HepG2 (cell line): ENCODE measurements around the gene CD69. TPM values are rescaled to one million over a fixed set of nuclear protein-coding genes. Genes with fewer than 3 reads are reported as not detected.

ENCODE experiments used
- ATAC-seq: fragments of 200-7000 bp; cut with Tn5 transposase; 3 replicates; pipeline ENCODE4 v1.9.1; 2020; ENCODE audit warnings: mild to moderate bottlenecking, moderate library complexity
- BruUV-seq: library from RNA; stranded (reverse); fragments of 400-500 nt; replicated peaks from 2 replicates; lab custom pipeline; 2021; lab: Mats Ljungman, UMichigan
- CTCF ChIA-PET: fragments of 300-600 bp; formaldehyde crosslinking; extraction: SDS; loops from one replicate; lab custom pipeline; 2021; ENCODE audit warnings: low total read pairs, inconsistent platforms, low intra/inter-chr PET ratio; lab: Yijun Ruan, JAX
- POLR2A ChIA-PET: fragments of 350-600 bp; sonication (Branson Sonifier 250); formaldehyde crosslinking; loops from one replicate; lab custom pipeline; 2020; ENCODE audit warnings: antibody characterized with exemption, inconsistent platforms; lab: Yijun Ruan, JAX
- DNase-seq: peaks from one replicate; pipeline ENCODE4 v3.0.0-alpha.2; 2015; ENCODE audit warnings: low spot score
- FAIRE-seq: peaks from 3 replicates; lab custom pipeline; 2011; peaks lifted over from hg19 to GRCh38; lab: Jason Lieb, UNC
- H2AFZ ChIP-seq: one replicate; pipeline ENCODE4 v1.6.1; 2011; ENCODE audit warnings: low read length, inconsistent platforms
- H3K27ac ChIP-seq: fragments of 300-600 bp; 3 replicates; pipeline ENCODE4 v1.8.0; 2011; ENCODE audit warnings: mixed run types, mild to moderate bottlenecking, mixed read lengths, low read length, inconsistent platforms; ENCODE audit not compliant: insufficient read depth; ENCODE audit errors: extremely low read length
- H3K27me3 ChIP-seq, 2 experiments: fragments of 200-600 bp in 1 of 2; 2 replicates in 1 of 2; 3 replicates in 1 of 2; pipeline versions ENCODE4 v1.6.0 to v1.8.0; 2011; ENCODE audit warnings: low read length in 2 of 2, mild to moderate bottlenecking in 2 of 2, moderate library complexity in 2 of 2, inconsistent platforms in 1 of 2; ENCODE audit not compliant: insufficient read depth in 2 of 2, control insufficient read depth in 1 of 2
- H3K36me3 ChIP-seq, 2 experiments: fragments of 200-600 bp in 1 of 2; replicated peaks in 1 of 2; 2 replicates in 1 of 2; 3 replicates in 1 of 2; pipeline versions ENCODE4 v1.5.1 to v1.8.0; 2011; ENCODE audit warnings: low read length in 2 of 2, inconsistent platforms in 1 of 2; ENCODE audit not compliant: insufficient read depth in 2 of 2, control insufficient read depth in 1 of 2
- H3K4me1 ChIP-seq: 2 replicates; pipeline ENCODE4 v1.5.1; 2012; ENCODE audit warnings: low read length, inconsistent platforms; ENCODE audit not compliant: insufficient read depth
- H3K4me2 ChIP-seq: 2 replicates; pipeline ENCODE4 v1.6.0; 2011; ENCODE audit warnings: low read depth, low read length, inconsistent platforms
- H3K4me3 ChIP-seq, 3 experiments: fragments of 200-600 bp in 1 of 3; sonication (generic), shearing (Covaris generic) in 1 of 3; replicated peaks in 1 of 3; 2 replicates each; pipeline ENCODE4 v1.5.1; 2011 to 2016; ENCODE audit warnings: low read length in 3 of 3, inconsistent platforms in 2 of 3, low read depth in 2 of 3, mild to moderate bottlenecking in 2 of 3, control low read depth in 1 of 3, mixed read lengths in 1 of 3; ENCODE audit not compliant: insufficient read depth in 1 of 3
- H3K79me2 ChIP-seq: one replicate; pipeline ENCODE4 v1.6.1; 2011; ENCODE audit warnings: low read length, inconsistent platforms; ENCODE audit not compliant: insufficient read depth
- H3K9ac ChIP-seq: 2 replicates; pipeline ENCODE4 v1.6.0; 2011; ENCODE audit warnings: mild to moderate bottlenecking, low read depth, low read length, inconsistent platforms; ENCODE audit not compliant: insufficient read depth
- H3K9me3 ChIP-seq: 2 replicates; pipeline ENCODE4 v1.5.1; 2012; ENCODE audit warnings: mild to moderate bottlenecking, low read length
- H4K20me1 ChIP-seq: 2 replicates; pipeline ENCODE4 v1.6.0; 2011; ENCODE audit warnings: inconsistent platforms, mild to moderate bottlenecking, low read length, moderate library complexity; ENCODE audit not compliant: insufficient read depth
- FLYWCH1 ChIP-seq: sonication (generic); formaldehyde crosslinking; IDR thresholded peaks from 2 replicates; pipeline ENCODE4 v1.8.1; 2023; ENCODE audit warnings: mild to moderate bottlenecking, missing genetic modification reagents
- KDM6A ChIP-seq: IDR thresholded peaks from 2 replicates; pipeline ENCODE4 v1.6.1; 2016; ENCODE audit warnings: low read depth
- KLF13 ChIP-seq: sonication (generic); formaldehyde crosslinking; IDR thresholded peaks from 2 replicates; pipeline ENCODE4 v1.4.0; 2020; ENCODE audit warnings: mild to moderate bottlenecking, missing genetic modification reagents
- NR2F6 ChIP-seq, 2 experiments: IDR thresholded peaks; 2 replicates each; pipeline ENCODE4 v1.6.1; 2016; ENCODE audit warnings: antibody characterized with exemption in 1 of 2, mild to moderate bottlenecking in 1 of 2
- PLSCR1 ChIP-seq: sonication (generic); formaldehyde crosslinking; IDR thresholded peaks from 2 replicates; pipeline ENCODE4 v1.5.0; 2020; ENCODE audit warnings: missing genetic modification reagents, mild to moderate bottlenecking, borderline replicate concordance
- SATB2 ChIP-seq: sonication (generic); formaldehyde crosslinking; IDR thresholded peaks from 2 replicates; pipeline ENCODE4 v1.5.0; 2020; ENCODE audit warnings: missing genetic modification reagents
- SETDB1 ChIP-seq: sonication (generic); formaldehyde crosslinking; IDR thresholded peaks from 2 replicates; pipeline ENCODE4 v1.5.1; 2020; ENCODE audit warnings: missing genetic modification reagents, mild to moderate bottlenecking, borderline replicate concordance
- SIN3A ChIP-seq: IDR thresholded peaks from 2 replicates; pipeline ENCODE4 v1.6.1; 2011; ENCODE audit warnings: low read depth, mild to moderate bottlenecking, control low read depth, low read length, borderline replicate concordance
- TIGD3 ChIP-seq: sonication (generic); formaldehyde crosslinking; IDR thresholded peaks from 2 replicates; pipeline ENCODE4 v1.5.1; 2020; ENCODE audit warnings: mild to moderate bottlenecking, missing genetic modification reagents, borderline replicate concordance
- TOE1 ChIP-seq: sonication (generic); formaldehyde crosslinking; IDR thresholded peaks from 2 replicates; pipeline ENCODE4 v1.4.0; 2020; ENCODE audit warnings: mild to moderate bottlenecking, missing genetic modification reagents
- ZBTB14 ChIP-seq: sonication (generic); formaldehyde crosslinking; IDR thresholded peaks from 2 replicates; pipeline ENCODE4 v1.4.0; 2020; ENCODE audit warnings: missing genetic modification reagents
- ZFY ChIP-seq: sonication (generic); formaldehyde crosslinking; IDR thresholded peaks from 2 replicates; pipeline ENCODE4 v1.4.0; 2020; ENCODE audit warnings: missing genetic modification reagents
- ZNF556 ChIP-seq: sonication (generic); formaldehyde crosslinking; IDR thresholded peaks from 2 replicates; pipeline ENCODE4 v1.4.0; 2020; ENCODE audit warnings: mild to moderate bottlenecking, missing genetic modification reagents, borderline replicate concordance
- WGBS: methylation state at CpG from one replicate; pipeline ENCODE4 v1.1.6; 2017; ENCODE audit warnings: low lambda C conversion rate; 5-methylcytosine and 5-hydroxymethylcytosine counted together
- in situ Hi-C: cut with HindIII; loops from 2 replicates; pipeline ENCODE4 v1.10.0; 2017; ENCODE audit warnings: low pct_unique_long_range_greater_than_20kb; ENCODE audit not compliant: extremely low pct_ligation_motif_present
- intact Hi-C: fragments of 100-400 bp; cut with micrococcal nuclease; formaldehyde crosslinking; loops from one replicate; pipeline ENCODE4 v1.10.0; 2022; ENCODE audit not compliant: unreplicated experiment
- polyA plus RNA-seq, 8 experiments: library from polyadenylated mRNA; depleted of rRNA in 3 of 8; stranded (reverse) in 7 of 8; unstranded in 1 of 8; fragments of >200 nt; fragmentation: Illumina TruSeq in 4 of 8; extraction: Trizol in 4 of 8; gene quantifications; 2 replicates each; pipeline versions ENCODE4 v1.2.1 to v1.2.3, GENCODE V29; 2011 to 2016; ENCODE audit warnings: low read depth in 4 of 8, missing spikeins in 1 of 8, mixed read lengths in 1 of 8; ENCODE audit not compliant: insufficient read depth in 1 of 8
- total RNA-seq, 5 experiments: library from RNA; depleted of rRNA; stranded (reverse); fragments of >200 nt; fragmentation: Illumina TruSeq; extraction: Trizol; gene quantifications; 2 replicates each; pipeline ENCODE4 v1.2.3, GENCODE V29; 2016; ENCODE audit warnings: low read depth in 1 of 5
- TF ChIP-seq, protein P1 (sequence below): sonication (generic); formaldehyde crosslinking; IDR thresholded peaks from 2 replicates; pipeline ENCODE4 v1.8.1; 2023; ENCODE audit warnings: mild to moderate bottlenecking, missing genetic modification reagents

The CD69 gene
- total and polyA plus RNA-seq, 2 of the 13 experiments (the other 11 are each of a cell fraction or from before 2014, with no cell fraction given), result not detected

DNA sequence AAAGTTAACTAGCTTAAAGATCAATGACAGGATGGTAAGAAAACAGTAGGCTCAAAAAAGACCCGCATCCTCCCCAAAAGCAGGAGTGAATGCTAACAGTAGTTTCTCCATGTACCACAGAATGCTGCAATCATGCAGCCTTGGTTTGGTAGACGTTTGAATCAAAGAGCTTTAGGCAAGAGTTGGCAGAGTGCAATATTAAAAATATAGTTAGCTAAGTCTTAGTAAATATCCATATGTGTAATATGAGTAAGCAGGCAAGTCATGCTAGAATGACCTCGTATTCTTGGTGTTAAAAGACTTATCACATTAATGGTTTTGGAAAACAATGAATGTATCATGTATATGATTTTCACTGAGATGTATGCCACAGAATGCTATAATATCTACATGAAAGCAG is 47.8 kb upstream of the CD69 start:
- Histone ChIP-seq H4K20me1 (no peaks in the 10 kb centered on the region), H3K4me2 (no peak overlapping the region), H3K27me3 (peaks cover 0 to 27% of the 10 kb centered on the region in 2 experiments; a peak in 3 of 5 replicates), H3K27ac (no peak overlapping the region), H3K4me3 (no peak overlapping the region), H2AFZ (no peak overlapping the region), H3K9me3 (no peaks in the 10 kb centered on the region), H3K36me3 (no peaks in the 10 kb centered on the region), H3K4me1 (no peaks in the 10 kb centered on the region), H3K9ac (no peak overlapping the region), H3K79me2 (no peaks in the 10 kb centered on the region)
- TF ChIP-seq NR2F6 (IDR thresholded peaks at IDR 0.05) (no peak), NR2F6 (CRISPR knock-in tag; IDR thresholded peaks at IDR 0.05) (no peak)
- no TSS peak for BruUV-seq
- ChIA-PET POLR2A (no interaction called here), CTCF (no interaction called here)
- DNase-seq, result no peak
- in situ Hi-C loops, result no loop called here
- no peak for FAIRE-seq
- intact Hi-C loops, result no loop called here
- WGBS, result 0% methylated on average over 3 of the region's 3 CpGs
- no peak for ATAC-seq

GRCh38 chr12:9806714-9807113 is 46.0 kb upstream of the CD69 start:
- in situ Hi-C loops (no loop called here), intact Hi-C loops (no loop called here)
- Histone ChIP-seq H3K27me3 (peaks cover 0 to 14% of the 10 kb centered on the region in 2 experiments; a peak in 2 of 5 replicates), H3K79me2 (no peaks in the 10 kb centered on the region), H3K36me3 (no peaks in the 10 kb centered on the region), H3K4me3 (no peak overlapping the region), H3K9ac (no peak overlapping the region), H3K4me2 (no peak overlapping the region), H3K4me1 (no peaks in the 10 kb centered on the region), H2AFZ (no peak overlapping the region), H4K20me1 (no peaks in the 10 kb centered on the region), H3K9me3 (no peaks in the 10 kb centered on the region), H3K27ac (no peak overlapping the region)
- CTCF ChIA-PET, result no interaction called here
- TF ChIP-seq ZBTB14 (CRISPR knock-in tag), result no peak
- TF ChIP-seq TOE1 (CRISPR knock-in tag), result no peak
- TF ChIP-seq SIN3A, result no peak
- no peak for TF ChIP-seq TIGD3
- no peak for TF ChIP-seq FLYWCH1 (CRISPR knock-in tag)
- TF ChIP-seq, protein P1, sequence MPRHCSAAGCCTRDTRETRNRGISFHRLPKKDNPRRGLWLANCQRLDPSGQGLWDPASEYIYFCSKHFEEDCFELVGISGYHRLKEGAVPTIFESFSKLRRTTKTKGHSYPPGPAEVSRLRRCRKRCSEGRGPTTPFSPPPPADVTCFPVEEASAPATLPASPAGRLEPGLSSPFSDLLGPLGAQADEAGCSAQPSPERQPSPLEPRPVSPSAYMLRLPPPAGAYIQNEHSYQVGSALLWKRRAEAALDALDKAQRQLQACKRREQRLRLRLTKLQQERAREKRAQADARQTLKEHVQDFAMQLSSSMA (CRISPR knock-in tag), result no peak
- no peak for TF ChIP-seq SATB2 (CRISPR knock-in tag)
- TF ChIP-seq ZFY (CRISPR knock-in tag), result no peak
- TF ChIP-seq PLSCR1 (CRISPR knock-in tag), result no peak
- TF ChIP-seq SETDB1 (CRISPR knock-in tag), result no peak
- TF ChIP-seq KLF13 (CRISPR knock-in tag), result no peak
- TF ChIP-seq ZNF556, result no peak
- no peak for TF ChIP-seq KDM6A (CRISPR knock-in tag)
- FAIRE-seq (no peak), ATAC-seq (no peak), DNase-seq (no peak)
- 39% methylated on average over 4 of the region's 4 CpGs for WGBS
- BruUV-seq, result no TSS peak
- POLR2A ChIA-PET, result no interaction called here
